Thymus (tissue), 11 donors: ENCODE results near the gene TRIM5. TPM values are rescaled to one million over a fixed set of nuclear protein-coding genes. Genes with fewer than 3 reads are reported as not detected.

Experiments
- DNase-seq, 9 donors: peaks; one replicate each; pipeline ENCODE4 v3.0.0-alpha.2; 2013; ENCODE audit warnings: low spot score in 9 of 9, low read depth in 6 of 9, missing footprints in 1 of 9
- H3K27ac ChIP-seq, 2 donors: one replicate each; pipeline ENCODE4 v1.5.1; 2013; ENCODE audit warnings: control low read depth in 1 of 2, low read depth in 1 of 2, low read length in 1 of 2, mild to moderate bottlenecking in 1 of 2, moderate library complexity in 1 of 2
- H3K27me3 ChIP-seq, 2 donors: one replicate each; pipeline ENCODE4 v1.5.1; 2013; ENCODE audit warnings: low read length in 1 of 2; ENCODE audit not compliant: control insufficient read depth in 2 of 2, insufficient read depth in 1 of 2
- H3K36me3 ChIP-seq, 2 donors: one replicate each; pipeline ENCODE4 v1.5.1; 2013; ENCODE audit warnings: low read length in 1 of 2, mild to moderate bottlenecking in 1 of 2, moderate library complexity in 1 of 2; ENCODE audit not compliant: control insufficient read depth in 2 of 2, insufficient read depth in 2 of 2
- H3K4me1 ChIP-seq, 2 donors: one replicate each; pipeline ENCODE4 v1.5.1; 2013; ENCODE audit warnings: low read length in 2 of 2; ENCODE audit not compliant: control insufficient read depth in 2 of 2, insufficient read depth in 2 of 2
- H3K4me3 ChIP-seq, 2 donors: one replicate each; pipeline ENCODE4 v1.5.1; 2013; ENCODE audit warnings: low read length in 2 of 2, control low read depth in 1 of 2, mild to moderate bottlenecking in 1 of 2
- H3K9me3 ChIP-seq, 2 donors: one replicate each; pipeline ENCODE4 v1.5.1; 2013; ENCODE audit warnings: low read length in 1 of 2, mild to moderate bottlenecking in 1 of 2; ENCODE audit not compliant: control insufficient read depth in 2 of 2, insufficient read depth in 1 of 2
- WGBS: extraction: QIAGEN DNeasy Blood & Tissue Kit; methylation state at CpG from one replicate; pipeline ENCODE4 v1.1.7; 2013; 5-methylcytosine and 5-hydroxymethylcytosine counted together
- polyA plus RNA-seq: library from polyadenylated mRNA; stranded (reverse); fragments of 200-250 nt; gene quantifications from one replicate; pipeline ENCODE4 v1.2.3, GENCODE V29; 2013
- total RNA-seq: library from RNA; stranded (reverse); fragments of 120-200 nt; gene quantifications from one replicate; pipeline ENCODE4 v1.2.4, GENCODE V29; 2013
- donor health status: healthy.

TRIM5 gene
- total and polyA plus RNA-seq, 2 donors: 12.2 to 17.6 TPM

DNA sequence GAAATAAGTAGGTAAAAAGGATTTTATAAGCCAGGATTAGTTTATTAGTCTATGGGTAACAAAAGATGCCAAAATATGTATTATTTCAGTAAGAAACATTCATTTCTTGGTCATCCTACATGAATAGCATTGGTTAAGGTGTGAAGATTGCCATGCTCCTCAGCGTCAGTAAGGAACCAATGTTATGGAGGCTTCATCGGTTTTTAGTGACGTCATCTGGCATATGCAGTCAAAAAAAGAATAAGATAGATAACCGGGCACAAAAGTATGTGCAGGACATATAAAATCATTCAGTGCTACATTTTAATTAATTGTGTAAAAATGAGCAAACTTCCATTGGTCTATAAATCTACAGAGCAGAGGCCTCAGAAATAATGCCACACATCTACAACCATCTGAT, 29.4 kb downstream of the TRIM5 start:
- Histone ChIP-seq H3K4me3 (no peak overlapping the region), H3K9me3 (peaks cover 0 to 1% of the 10 kb centered on the region in 2 donors), H3K27ac (no peak overlapping the region), H3K4me1 (no peaks in the 10 kb centered on the region), H3K27me3 (no peaks in the 10 kb centered on the region), H3K36me3 (no peaks in the 10 kb centered on the region)
- no peak for DNase-seq
- over 99% methylated on average over 4 of the region's 4 CpGs for WGBS

GRCh38 chr11:5646139-5646538, 38.7 kb downstream of the TRIM5 start:
- over 99% methylated on average over 3 of the region's 3 CpGs for WGBS
- Histone ChIP-seq H3K4me3 (no peak overlapping the region), H3K9me3 (no peaks in the 10 kb centered on the region), H3K27me3 (no peaks in the 10 kb centered on the region), H3K27ac (no peak overlapping the region), H3K36me3 (peaks cover 4 to 8% of the 10 kb centered on the region in 2 donors), H3K4me1 (no peaks in the 10 kb centered on the region)
- no peak for DNase-seq

GRCh38 chr11:5643585-5643984, 41.3 kb downstream of the TRIM5 start:
- no peak for DNase-seq
- no peak overlapping the region for H3K4me3 ChIP-seq
- H3K36me3 ChIP-seq: peaks cover 4 to 8% of the 10 kb centered on the region in 2 donors
- no peak overlapping the region for H3K27ac ChIP-seq
- H3K27me3 ChIP-seq: no peaks in the 10 kb centered on the region
- H3K4me1 ChIP-seq: no peaks in the 10 kb centered on the region
- H3K9me3 ChIP-seq: no peaks in the 10 kb centered on the region

- H3K4me1 ChIP-seq: no peaks in the 10 kb centered on the region
- H3K4me3 ChIP-seq: no peak overlapping the region
- H3K9me3 ChIP-seq: no peaks in the 10 kb centered on the region
- no peaks in the 10 kb centered on the region for H3K27me3 ChIP-seq
- no peak overlapping the region for H3K27ac ChIP-seq
- peaks cover 4 to 8% of the 10 kb centered on the region in 2 donors for H3K36me3 ChIP-seq
- whole genome bisulfite sequencing: 99% methylated on average over 1 of the region's 1 CpG
- no peak for DNase-seq
Measured at GRCh38 chr11:5639953-5640352, 44.9 kb downstream of the TRIM5 start.

GRCh38 chr11:5631969-5632635, 52.8 kb downstream of the TRIM5 start:
- Histone ChIP-seq H3K9me3 (no peaks in the 10 kb centered on the region), H3K27me3 (no peaks in the 10 kb centered on the region), H3K4me3 (no peak overlapping the region), H3K27ac (no peak overlapping the region), H3K36me3 (peaks cover 0 to 9% of the 10 kb centered on the region in 2 donors), H3K4me1 (no peaks in the 10 kb centered on the region)
- no peak for DNase-seq
- WGBS: 95% methylated on average over 5 of the region's 5 CpGs

DNA sequence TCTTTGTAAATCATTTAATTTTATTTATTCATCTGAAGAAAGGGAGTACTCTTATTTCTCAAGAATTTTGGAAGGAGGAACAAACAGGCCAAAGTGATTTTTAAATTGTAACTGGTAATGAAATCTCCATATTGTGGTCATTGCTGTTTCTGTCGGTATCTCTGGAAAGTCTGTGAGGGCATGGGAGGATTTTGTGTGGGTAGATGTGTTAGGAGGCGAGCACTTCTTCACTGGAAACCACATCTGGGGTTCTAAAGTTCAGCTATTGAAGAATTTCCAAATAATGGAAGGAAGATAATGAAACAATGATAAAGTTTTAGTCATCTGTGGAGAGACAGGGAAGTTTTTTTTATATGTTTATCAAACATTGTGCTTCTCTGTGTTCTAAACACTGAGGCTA, 53.5 kb downstream of the TRIM5 start:
- Histone ChIP-seq H3K9me3 (no peaks in the 10 kb centered on the region), H3K36me3 (peaks cover 0 to 9% of the 10 kb centered on the region in 2 donors), H3K27me3 (no peaks in the 10 kb centered on the region), H3K4me3 (no peak overlapping the region), H3K4me1 (no peaks in the 10 kb centered on the region), H3K27ac (no peak overlapping the region)
- no peak for DNase-seq
- WGBS: 96% methylated on average over 2 of the region's 2 CpGs

DNA sequence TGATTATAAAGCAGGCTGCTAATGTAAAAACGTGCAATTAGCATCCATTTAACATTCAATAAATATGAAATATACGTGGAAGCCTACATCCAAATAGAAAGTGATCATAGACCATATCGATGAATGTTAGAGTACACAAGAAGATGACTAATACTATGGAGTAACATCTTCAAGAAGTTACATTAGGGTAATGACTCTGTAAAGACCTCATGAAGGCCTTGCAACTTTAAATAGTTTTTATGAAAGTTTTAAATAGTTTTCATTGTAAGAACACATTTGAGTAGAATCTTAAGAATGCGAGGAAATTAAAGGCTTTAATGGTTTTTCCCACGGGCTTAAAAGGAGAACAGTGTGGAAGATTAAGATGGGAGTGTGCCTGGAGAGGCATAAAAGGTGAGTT, 58.7 kb downstream of the TRIM5 start:
- H3K4me3 ChIP-seq: no peak overlapping the region
- DNase-seq: no peak
- peaks cover 6 to 13% of the 10 kb centered on the region in 2 donors for H3K4me1 ChIP-seq

GRCh38 chr11:5625281-5625680, 59.6 kb downstream of the TRIM5 start:
- Histone ChIP-seq H3K27me3 (no peaks in the 10 kb centered on the region), H3K4me1 (peaks cover 6 to 13% of the 10 kb centered on the region in 2 donors), H3K4me3 (peak overlapping the region; percentile 61 to 63), H3K27ac (peak overlapping the region; percentile 15 to 70), H3K9me3 (no peaks in the 10 kb centered on the region), H3K36me3 (no peaks in the 10 kb centered on the region)
- peak in 1 of 9 donors; percentile 17 for DNase-seq
- 46% methylated on average over 4 of the region's 4 CpGs for WGBS

More for the DNA sequence above, 58.7 kb downstream of the TRIM5 start:
- Histone ChIP-seq H3K9me3 (no peaks in the 10 kb centered on the region), H3K36me3 (no peaks in the 10 kb centered on the region), H3K27ac (no peak overlapping the region), H3K27me3 (no peaks in the 10 kb centered on the region)
- 95% methylated on average over 5 of the region's 5 CpGs for WGBS

- Histone ChIP-seq H3K4me1 (peaks cover 6 to 13% of the 10 kb centered on the region in 2 donors), H3K27ac (peak within 1 kb of the TSS; percentile 75 to 85), H3K9me3 (no peaks in the 10 kb centered on the region), H3K36me3 (no peaks in the 10 kb centered on the region), H3K27me3 (no peaks in the 10 kb centered on the region), H3K4me3 (peak within 1 kb of the TSS; percentile 61 to 63)
- 24% methylated on average over 7 of the region's 7 CpGs for WGBS
- peak; percentile 63 to 91 (median 77) for DNase-seq
Measured at GRCh38 chr11:5624489-5625279, 60.2 kb downstream of the TRIM5 start, which contains the start of gene TRIM34. TRIM34 (plus strand) TSS chr11:5625001; CDS start chr11:5632332, 7,331 bp downstream.
